Activated CD4-positive, alpha-beta T cell treated with anti-CD3 and anti-CD28 coated beads, Interleukin-2, amount 50 U/mL, for 4 hours (primary cell): ENCODE data around the gene IDS.
"Not testable (repeated sequence)": the region's sequence is repeated elsewhere in the genome, so short reads cannot be mapped to it uniquely, and the experiment has no call there.

Source experiments
- DNase-seq, 2 experiments: peaks; one replicate each; pipeline ENCODE4 v3.0.0-alpha.2; 2020

IDS gene

DNA sequence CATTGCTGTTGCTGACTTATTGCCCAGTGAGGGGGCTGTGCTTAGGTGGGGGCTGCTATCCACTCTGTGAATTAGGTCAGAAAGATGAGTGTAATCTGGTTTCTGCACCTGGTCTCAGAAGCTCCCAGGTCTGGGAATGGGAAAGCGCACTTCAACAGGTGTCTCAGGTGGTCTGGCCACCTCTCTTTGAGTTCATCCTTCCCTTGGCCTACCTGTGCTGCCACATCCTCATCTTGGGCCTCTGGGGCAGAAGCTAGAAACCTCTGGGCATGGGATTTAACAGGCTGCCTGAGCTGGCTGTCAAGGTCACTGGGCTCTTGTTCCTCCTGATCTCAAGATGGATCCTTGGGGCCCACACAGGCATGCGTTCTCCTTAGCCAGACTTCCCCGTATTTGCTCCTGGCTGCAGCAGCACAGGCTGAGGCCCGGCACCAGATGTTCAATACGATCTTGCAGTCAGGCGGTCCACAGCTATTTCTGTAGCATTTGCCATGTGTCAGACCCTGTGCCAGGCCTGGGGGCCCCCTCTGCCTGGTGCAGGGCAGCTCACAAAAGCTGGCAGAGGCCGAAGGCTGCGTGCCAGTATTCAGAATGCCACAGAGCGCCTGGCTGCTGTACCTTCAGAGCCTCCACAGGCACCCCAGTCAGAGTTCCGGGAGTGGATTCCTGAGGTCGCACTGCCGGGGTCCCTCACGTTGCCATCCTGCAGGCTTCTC is 21.4 kb upstream of the IDS start:
- not testable (repeated sequence) for DNase-seq

DNA sequence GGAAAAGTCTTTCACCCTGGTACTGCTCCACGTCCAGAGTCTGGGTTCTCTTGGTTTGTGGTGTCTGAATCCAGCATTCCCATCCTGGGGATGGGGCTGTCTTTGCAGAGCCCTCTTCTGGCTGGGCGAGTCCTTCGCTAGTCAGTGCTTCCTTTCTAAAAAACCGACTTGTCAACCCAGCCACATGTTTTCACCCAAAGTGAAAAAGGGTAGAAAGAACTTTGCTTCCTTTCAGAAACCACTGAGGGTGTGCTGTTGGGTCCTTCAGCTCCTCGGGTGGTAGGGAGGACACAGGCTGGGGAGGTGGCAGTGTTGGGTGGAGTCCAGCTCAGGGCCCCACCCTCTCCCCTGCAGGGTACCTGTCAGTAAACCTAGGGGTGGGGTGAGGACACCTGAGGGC is 20.8 kb upstream of the IDS start:
- DNase-seq, result not testable (repeated sequence)

DNA sequence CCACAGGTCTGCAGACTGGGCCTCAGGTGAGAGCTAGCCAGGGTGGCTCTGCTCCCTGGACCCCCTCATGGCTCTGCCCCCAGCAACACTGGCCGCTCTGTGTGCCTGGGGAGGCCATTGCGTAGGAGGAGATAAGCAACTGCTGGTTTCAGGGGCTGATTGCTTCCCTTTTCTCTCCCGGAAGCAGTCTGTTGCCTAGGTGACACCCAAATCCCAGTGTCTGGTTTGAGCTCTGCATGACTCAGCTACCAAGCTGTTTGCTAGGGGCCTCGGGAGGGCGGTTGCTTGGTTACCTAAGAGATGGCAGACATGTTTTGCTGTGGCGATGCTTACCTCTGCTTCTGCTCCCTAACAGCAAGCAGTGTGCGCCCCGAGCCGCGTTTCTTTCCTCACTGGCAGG is 20.3 kb upstream of the IDS start:
- DNase-seq, result peak; percentile 55 to 62

DNA sequence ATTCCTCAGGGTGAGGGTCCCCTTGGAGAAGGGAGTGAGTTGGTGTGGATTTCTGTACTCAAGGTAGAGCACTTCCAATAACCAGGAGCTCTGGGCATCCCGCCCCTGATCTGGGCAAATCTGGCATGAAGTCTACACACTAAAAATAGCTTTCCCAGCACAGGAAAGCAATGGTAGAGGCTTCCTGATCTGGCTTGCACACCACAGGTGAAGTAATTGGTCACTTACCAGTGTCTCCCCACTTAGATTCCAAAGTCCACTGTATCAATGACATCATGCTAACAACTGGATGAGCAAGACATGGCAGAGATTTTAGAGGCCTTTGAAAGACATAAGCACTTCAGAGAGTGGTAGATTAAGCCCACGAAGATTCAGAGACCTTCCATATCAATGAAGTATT is 17.8 kb upstream of the IDS start:
- no peak for DNase-seq

DNA sequence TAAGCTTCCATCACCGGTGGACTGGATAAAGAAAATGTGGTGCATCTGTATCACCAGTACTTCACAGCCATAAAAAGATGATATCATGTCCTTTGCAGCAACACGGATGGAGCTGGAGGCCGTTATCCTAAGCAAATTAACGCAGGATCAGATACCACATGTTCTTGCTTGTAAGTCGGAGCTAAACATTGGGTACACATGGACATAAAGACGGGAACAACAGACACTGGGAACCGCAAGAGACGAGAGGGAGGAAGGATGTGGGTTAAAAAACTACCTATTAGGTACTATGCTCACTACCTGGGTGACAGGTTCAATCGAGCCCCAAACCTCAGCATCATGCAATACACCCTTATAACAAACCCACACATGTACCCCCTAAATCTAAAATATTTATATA is 16.3 kb upstream of the IDS start:
- DNase-seq, result no peak

DNA sequence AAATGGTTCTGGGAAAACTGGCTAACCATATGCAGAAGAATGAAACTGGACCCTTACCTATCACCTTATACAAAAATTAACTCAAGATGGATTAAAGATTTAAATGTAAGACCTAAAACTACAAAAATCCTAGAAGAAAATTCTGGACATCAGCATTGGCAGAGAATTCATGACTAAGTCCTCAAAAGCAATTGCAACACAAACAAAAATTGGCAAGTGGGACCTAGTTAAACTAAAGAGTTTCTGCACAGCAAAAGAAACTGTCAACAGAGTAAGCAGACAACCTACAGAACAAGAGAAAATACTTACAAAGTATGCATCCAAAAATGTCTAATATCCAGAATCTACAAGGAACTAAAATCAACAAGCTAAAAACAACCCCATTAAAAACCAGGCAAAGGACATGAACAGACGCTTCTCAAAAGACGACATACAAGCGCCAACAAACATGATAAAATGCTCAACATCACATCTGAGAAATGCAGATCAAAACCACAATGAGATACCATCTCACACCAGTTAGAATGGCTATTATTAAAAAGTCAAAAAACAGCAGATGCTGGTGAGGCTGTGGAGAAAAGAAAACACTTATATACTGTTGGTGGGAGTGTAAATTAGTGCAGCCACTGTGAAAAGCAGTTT is 15.7 kb upstream of the IDS start:
- DNase-seq, result not testable (repeated sequence)

DNA sequence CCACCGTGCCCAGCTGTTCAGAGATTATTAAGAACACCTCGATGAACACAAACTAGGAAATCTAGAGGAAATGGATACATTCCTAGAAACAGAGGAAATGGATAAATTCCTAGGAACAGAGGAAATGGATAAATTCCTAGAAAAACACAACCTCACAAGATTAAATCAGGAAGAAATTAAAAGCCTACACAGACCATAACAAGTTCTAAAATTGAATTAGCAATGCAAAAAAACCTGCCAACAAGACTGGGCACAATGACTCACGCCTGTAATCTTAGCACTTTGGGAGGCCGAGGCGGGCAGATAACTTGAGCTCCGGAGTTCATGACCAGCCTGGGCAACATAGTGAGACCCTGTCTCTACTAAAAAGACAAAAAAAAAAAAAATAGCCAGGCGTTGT is 13.1 kb upstream of the IDS start:
- DNase-seq, result no peak

DNA sequence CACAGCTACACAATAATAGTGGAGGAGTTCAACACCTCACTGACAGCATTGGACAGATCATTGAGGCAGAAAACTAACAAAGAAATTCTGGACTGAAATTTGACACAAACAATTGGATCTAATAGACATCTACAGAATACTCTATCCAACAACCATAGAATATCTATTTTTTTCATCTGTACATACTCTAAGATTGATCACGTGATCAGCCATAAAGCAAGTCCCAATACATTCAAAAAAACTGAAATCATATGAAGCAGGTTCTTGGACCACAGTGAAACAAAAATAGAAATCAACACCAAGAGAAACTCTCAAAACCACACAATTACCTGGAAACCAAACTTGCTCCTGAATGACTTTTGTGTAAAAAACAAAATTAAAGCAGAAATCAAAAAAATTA is 12.2 kb upstream of the IDS start:
- no peak for DNase-seq

DNA sequence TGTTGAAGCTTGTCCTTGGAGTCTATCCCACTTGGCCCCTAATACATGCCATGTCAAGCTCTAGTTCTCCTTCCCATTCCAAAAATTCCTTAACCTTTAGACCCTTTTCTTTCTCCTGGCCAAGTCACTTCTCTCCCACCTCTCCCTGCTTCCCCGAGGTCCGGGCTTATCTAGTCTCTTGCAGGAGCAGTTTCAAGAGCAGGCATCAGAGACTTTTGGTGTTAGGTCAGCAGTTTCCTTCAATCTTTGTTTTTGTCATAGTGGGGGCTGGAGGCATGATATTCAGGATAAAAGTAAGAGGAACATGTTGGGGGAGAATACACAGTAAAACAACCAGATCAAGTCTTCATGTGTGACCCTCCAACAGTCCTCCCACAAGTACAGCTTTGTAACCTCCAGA is 11.5 kb upstream of the IDS start:
- no peak for DNase-seq

DNA sequence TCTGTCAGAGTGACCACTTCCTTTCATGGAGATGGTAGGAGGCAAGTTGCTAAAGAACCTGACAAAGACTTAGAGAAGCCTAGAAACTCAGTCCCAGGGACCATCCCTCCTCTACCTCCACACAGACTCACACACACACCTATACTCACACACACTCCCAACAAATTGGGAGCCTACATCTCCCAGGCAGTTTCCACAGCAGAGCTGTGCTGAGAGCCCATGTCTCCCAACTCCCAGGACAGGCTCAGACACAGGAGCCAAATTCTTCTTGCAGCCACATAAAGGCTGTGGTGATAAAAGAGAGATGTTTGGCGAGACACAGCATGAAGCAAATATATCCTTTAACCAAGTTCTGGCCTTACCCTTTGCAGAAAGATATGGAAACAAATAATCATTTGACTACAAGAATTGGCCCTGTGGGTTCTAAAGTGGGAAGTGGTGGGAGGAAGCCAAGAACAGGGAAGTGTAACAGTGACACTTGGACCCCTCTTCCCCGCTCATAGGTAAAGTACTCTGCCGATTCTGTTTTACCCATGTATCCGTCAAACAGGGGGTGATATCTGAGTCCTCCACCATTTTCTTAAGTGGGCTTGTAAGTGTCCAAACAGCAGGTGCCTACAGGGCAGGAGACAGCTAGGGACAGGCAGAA is 11.0 kb upstream of the IDS start:
- no peak for DNase-seq

DNA sequence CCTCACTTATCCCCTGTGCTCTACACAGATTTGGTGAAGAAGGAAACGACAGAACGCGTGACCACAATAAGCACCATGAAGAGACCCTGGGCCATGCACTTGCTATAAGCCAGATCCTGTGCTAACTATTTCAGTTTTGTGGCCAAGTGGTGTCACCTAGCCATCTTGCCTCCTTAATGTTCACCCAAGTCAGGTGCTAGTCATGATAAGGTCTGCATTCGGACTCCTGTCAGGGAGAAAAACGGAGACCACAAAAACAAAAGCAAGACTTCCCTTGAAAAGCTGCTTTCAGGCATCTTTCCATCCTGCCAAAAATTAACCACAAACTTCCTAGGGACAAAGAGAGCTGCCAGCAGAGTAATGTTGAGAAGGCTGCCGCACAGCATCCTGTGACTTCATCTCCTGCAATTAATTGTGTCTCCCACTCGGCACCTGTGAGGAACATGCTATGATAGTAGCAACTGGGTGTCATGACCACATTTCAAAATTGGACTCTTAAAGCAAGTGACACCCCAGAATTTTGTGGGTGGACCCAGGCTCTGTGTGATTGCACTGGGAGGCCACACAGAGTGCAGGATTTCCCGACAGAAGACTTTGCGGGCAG is 8.8 kb upstream of the IDS start:
- DNase-seq, result no peak

DNA sequence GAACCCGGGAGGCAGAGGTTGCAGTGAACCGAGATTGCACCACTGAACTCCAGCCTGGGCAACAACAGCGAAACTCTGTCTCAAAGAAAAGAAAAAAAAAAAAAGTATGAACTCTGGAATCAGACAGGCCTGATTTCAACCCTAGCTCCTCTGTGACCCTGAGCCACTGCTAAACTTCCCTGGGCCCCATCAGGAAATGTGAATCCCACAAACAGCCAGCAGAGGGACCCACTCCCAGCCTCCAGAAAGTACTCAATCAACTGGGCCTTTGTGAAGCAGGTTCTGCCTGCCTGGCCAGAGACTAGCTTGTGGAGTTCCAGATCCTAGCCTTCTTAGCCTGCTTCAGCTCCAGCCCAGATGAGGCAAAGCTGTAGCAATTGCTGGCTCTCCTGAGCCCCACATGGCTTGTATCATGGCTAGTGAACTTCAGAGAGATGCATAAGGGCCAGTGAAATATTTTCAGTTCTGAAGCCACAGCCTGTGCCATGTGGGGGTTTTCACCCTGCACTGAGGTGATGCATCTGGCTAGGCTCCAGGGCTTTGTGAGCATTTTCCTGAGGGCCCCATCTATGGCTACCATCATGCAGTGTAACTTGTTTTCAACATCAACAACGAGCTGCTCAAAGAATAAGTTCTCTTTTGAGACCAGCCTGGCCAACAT is 7.2 kb upstream of the IDS start:
- peak; percentile 42 to 49 for DNase-seq

DNA sequence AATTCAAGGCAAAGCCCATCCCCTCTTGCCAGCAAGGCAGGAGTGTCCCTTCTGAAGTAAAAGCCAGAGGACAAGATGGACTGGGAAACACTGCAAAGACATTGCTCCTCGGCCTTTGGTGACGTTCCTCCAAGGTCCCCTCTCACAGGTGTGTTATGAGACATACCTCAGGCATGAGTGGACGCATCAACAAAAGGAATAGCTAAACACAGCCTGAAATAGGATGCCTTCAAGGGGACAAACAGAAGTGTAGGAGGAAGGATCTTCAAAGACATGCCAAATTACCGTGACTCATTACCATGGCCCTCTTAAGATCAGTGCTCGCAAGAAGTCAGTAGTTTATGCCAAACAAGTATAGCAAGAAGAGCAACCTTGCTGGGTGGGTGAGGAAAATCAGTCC is 6.0 kb upstream of the IDS start:
- no peak for DNase-seq

DNA sequence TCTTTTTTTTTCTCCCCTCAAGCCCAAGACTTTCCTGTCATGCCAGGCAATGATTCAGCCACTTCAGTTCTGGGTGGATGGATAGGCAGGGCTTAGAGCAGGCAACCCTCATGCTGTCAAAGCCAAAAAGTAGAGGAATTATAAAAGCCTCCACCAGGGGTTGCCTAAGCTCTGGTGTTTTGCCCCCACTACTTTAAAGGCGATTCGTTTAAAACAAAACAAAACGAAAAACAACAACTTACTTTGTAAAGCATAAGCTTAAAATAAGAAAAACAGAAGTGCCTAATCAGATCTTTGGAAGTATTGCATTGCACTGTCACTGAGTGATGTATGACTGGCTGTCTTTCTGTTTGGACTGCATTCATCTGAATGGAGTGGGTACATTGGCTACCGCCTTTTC is 5.3 kb upstream of the IDS start:
- no peak for DNase-seq

DNA sequence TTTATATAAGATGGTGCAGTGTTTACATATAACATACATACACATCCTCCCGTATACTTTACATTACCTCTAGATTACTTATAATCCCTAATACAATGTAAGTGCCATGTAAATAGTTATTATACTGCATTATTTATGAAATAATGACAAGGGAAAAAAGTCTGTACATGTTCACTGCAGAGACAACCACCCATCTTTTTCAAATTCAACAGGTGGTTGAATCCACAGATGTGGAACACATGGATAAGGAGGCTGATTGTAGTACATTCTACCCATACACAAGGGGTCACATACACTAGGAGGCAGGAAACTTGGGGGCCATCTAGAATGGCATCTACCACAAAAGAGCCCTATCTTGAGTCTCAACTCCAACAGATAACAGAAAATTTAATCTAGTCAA is 3.4 kb upstream of the IDS start:
- DNase-seq, result no peak

DNA sequence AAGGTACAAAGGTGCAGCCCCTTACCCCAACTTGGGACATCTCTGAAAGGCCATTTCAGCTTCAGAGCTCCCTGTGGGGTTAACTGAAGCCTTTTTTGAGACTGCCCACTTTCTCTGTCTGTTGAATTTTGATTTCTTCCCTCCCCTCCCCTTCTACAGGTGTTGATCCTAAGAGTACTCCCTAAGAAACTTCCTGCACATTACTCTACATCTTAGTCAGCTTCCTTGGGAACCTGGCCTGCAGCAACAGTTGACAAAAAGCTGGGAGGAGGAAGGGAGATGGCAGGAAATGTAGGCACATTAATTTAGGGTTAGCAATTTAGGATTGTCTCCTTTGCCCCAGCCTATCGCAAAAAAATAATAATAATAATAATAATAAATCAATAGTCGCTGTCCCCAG is 1.2 kb upstream of the IDS start:
- no peak for DNase-seq

DNA sequence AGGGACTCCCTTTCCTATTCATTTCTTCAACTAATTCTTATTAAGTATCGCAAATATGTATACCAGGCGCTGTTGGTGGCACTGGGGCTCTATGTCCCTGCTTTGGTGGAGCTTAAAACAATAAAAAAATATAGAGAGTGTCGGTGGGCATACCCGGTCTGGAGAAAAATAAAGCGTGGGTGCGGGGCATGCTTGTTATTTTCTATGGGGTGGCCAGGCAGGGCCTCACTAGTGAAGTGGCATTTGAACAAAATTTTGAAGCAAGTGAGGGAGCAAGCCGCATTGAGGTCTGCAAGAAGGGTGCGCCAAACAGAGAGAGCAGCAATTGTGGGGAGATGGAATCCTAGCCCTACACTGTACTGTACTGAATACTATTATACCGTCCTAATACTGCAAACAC is 565 bp upstream of the IDS start:
- DNase-seq, result no peak

DNA sequence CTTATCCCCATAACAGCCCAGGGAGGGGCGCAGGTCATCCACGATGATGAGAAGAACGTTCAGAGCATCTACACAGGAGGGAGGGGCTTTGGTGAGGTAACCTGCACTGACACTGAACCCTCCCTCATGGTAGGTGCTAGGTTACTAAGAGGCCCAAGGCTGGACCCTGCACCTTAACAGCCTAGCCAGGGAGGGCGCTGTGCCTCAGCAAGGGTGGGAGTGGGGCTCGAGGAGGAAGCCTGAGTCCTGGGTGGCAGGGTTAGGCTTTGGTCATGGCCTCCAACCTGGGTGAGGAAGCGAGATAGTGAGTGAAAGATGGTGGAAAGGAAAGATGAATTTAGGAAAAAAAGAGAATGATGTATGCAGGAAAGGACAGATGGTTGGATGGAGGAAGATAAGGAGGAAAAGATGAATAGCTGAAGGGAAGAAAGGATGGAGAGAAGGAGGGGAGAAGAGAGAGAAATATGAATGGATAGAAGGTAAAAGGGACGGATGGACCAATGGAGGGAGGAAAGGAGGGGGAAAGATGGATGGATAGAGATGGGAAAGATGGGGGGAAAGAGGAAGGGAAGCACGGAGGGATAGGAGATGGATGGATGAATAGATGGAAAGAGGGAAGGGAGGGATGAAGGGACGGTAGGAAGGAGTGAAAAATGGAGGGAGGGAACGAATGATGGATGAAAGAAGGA is 736 bp downstream of the IDS start:
- peak; percentile 50 to 53 for DNase-seq

DNA sequence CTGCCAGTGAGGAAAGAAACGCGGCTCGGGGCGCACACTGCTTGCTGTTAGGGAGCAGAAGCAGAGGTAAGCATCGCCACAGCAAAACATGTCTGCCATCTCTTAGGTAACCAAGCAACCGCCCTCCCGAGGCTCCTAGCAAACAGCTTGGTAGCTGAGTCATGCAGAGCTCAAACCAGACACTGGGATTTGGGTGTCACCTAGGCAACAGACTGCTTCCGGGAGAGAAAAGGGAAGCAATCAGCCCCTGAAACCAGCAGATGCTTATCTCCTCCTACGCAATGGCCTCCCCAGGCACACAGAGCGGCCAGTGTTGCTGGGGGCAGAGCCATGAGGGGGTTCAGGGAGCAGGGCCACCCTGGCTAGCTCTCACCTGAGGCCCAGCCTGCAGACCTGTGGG is 1.7 kb downstream of the IDS start:
- peak; percentile 44 to 53 for DNase-seq

DNA sequence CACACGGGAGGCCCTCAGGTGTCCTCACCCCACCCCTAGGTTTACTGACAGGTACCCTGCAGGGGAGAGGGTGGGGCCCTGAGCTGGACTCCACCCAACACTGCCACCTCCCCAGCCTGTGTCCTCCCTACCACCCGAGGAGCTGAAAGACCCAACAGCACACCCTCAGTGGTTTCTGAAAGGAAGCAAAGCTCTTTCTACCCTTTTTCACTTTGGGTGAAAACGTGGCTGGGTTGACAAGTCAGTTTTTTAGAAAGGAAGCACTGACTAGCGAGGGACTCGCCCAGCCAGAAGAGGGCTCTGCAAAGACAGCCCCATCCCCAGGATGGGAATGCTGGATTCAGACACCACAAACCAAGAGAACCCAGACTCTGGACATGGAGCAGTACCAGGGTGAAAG is 2.2 kb downstream of the IDS start:
- DNase-seq, result not testable (repeated sequence)

DNA sequence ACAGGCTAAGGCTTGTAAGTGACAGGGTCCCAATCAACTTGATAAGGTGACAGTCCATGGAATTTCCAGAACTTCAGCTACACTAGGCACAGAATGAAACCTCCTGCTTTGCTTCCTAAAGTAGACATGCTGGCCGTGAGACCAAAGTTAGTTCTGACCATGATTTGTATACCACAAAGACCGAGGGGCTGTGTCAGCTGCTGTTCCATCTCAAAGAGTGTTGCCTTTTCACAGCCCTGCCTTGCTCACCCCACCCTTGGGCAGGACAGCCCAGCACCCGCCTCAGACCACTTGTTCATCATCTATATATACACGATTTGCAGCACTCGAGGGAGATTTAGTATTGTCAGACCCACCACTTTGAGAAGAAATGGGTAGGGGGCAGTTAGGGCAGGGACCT is 5.3 kb downstream of the IDS start:
- no peak for DNase-seq

DNA sequence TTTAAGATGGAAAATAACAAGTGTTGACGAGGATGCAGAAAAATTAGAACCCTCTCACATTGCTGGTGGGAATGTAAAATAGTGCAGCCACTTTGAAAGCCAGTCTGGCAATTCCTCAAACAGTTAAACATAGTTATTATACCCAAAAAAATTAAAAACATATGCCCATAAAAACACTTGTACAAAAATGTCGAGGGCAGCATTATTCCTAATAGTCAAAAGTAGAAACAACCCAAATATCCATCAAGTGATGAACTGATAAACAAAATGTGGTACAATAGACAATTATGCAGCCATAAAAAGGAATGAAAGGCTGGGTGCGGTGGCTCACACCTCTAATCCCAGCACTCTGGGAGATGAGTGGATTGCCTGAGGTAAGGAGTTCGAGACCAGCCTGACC is 6.3 kb downstream of the IDS start:
- no peak for DNase-seq

DNA sequence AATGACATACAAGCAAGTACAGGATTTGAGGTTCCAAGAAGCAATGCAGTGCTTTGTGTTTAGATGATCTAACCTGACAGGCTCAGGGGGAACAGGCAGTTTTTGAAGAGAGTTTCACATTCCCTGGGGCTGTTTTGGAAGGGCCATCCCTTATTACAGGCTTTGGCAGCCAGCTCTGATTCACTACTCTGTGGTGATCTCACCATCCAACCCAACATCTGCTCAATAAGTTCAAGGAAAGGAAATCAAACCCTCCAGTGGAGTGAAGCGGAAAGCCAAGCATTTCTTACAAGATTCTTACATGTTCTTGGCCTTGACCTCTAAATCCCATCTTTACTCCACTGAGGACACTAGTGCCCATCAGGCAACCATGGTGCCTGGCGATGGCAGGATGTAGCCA is 7.5 kb downstream of the IDS start:
- no peak for DNase-seq
